Cardiac fibroblast (primary cell): Measurements from ENCODE around the gene GALNT16.

Experiments used
- DNase-seq, 2 donors: peaks; one replicate each; pipeline versions ENCODE4 v3.0.0 to v3.0.0-alpha.2; 2010; ENCODE audit warnings: low read depth in 2 of 2
- H3K4me3 ChIP-seq, 2 donors: replicated peaks in 1 of 2; 1 replicate in 1 of 2; 2 replicates in 1 of 2; pipeline ENCODE4 v1.5.1; 2011; ENCODE audit warnings: low read depth in 2 of 2, low read length in 2 of 2, mild to moderate bottlenecking in 2 of 2, moderate library complexity in 1 of 2
- TF ChIP-seq, protein P1 (sequence below): IDR thresholded peaks from one replicate; pipeline ENCODE4 v1.5.1; 2011; ENCODE audit warnings: low read depth, mild to moderate bottlenecking, low read length, inconsistent platforms

The GALNT16 gene

DNA sequence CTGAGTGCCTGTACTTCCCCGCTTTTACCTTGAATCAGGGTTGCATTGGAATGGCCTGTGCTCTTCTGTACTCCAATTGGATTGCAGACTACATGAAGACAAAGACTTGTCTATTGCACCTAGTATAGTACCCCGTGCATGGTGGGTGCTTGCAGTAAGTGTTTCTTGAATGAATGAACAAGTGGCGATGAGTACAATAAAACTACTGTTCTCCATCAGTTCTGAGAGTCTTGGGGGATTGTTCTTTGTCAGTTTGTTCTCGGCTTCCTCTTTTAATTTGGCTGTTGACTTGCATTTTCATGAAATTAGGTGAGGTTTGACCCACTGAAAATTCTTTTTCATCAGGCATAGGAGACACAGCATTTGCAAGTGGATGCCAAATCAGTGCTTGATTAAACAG, 104.0 kb downstream of the GALNT16 start:
- TF ChIP-seq, protein P1, sequence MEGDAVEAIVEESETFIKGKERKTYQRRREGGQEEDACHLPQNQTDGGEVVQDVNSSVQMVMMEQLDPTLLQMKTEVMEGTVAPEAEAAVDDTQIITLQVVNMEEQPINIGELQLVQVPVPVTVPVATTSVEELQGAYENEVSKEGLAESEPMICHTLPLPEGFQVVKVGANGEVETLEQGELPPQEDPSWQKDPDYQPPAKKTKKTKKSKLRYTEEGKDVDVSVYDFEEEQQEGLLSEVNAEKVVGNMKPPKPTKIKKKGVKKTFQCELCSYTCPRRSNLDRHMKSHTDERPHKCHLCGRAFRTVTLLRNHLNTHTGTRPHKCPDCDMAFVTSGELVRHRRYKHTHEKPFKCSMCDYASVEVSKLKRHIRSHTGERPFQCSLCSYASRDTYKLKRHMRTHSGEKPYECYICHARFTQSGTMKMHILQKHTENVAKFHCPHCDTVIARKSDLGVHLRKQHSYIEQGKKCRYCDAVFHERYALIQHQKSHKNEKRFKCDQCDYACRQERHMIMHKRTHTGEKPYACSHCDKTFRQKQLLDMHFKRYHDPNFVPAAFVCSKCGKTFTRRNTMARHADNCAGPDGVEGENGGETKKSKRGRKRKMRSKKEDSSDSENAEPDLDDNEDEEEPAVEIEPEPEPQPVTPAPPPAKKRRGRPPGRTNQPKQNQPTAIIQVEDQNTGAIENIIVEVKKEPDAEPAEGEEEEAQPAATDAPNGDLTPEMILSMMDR: no peak
- DNase-seq: no peak
- no peak overlapping the region for H3K4me3 ChIP-seq

DNA sequence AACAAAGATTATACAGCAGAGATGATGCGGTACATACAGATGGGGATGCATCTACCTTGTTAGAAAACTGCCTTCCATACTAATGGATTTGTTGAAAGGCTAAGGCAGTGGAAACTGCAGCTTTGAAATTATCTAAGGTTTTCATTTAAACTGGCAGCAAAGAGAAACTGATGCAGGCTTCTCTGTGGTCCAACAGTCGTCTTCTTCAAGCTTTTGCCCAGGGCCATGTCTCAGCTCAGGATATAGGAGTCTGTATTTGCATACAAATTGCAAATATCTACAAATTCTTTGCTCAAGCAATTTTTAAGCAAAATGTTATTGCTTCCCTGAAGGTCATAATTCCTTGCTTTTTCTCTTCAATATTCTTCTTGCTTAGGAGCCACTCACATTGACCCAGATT, 104.4 kb downstream of the GALNT16 start:
- DNase-seq: no peak
- TF ChIP-seq, protein P1: no peak
- no peak overlapping the region for H3K4me3 ChIP-seq

- no peak for DNase-seq
These were observed 106.1 kb downstream of the GALNT16 start for GRCh38 chr14:69366069-69366468.

DNA sequence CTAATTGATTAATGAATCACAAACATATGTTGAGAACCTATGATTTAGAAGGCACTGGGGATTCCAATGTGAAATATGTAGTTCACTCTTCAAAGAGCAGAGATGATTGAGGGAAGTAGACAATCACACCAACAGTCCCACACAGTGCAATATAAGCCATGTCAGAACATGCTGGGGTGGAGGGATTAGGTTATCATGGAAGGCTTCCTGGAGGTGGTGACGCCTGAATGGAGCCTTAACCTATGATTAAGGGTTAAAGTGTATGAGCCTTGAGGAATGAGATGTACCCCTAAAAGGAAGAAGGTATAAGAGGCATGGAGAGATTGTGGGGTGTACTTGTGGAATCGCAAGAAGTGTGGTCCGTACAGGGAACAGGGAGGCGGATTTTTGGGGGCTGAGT, 106.8 kb downstream of the GALNT16 start:
- DNase-seq: no peak
- H3K4me3 ChIP-seq: no peak overlapping the region
- TF ChIP-seq, protein P1: no peak

More at GRCh38 chr14:69366069-69366468, 106.1 kb downstream of the GALNT16 start:
- no peak overlapping the region for H3K4me3 ChIP-seq
- TF ChIP-seq, protein P1: no peak

- TF ChIP-seq, protein P1: no peak
- DNase-seq: no peak
- no peak overlapping the region for H3K4me3 ChIP-seq
These were observed 108.4 kb downstream of the GALNT16 start for GRCh38 chr14:69368381-69368780.

GRCh38 chr14:69370061-69370460, 110.1 kb downstream of the GALNT16 start:
- TF ChIP-seq, protein P1: no peak
- DNase-seq: no peak

GRCh38 chr14:69372146-69372545, 112.2 kb downstream of the GALNT16 start:
- TF ChIP-seq, protein P1: no peak
- no peak for DNase-seq
- no peak overlapping the region for H3K4me3 ChIP-seq

More at GRCh38 chr14:69370061-69370460, 110.1 kb downstream of the GALNT16 start:
- no peak overlapping the region for H3K4me3 ChIP-seq
